ENCODE measurements around the gene CYP27B1. TPM values are rescaled to one million over a fixed set of nuclear protein-coding genes. Genes with fewer than 3 reads are reported as not detected.

The CYP27B1 gene
- total and polyA plus RNA-seq, 2 experiments from 2014 or later: 0.33 to 1.3 TPM

DNA sequence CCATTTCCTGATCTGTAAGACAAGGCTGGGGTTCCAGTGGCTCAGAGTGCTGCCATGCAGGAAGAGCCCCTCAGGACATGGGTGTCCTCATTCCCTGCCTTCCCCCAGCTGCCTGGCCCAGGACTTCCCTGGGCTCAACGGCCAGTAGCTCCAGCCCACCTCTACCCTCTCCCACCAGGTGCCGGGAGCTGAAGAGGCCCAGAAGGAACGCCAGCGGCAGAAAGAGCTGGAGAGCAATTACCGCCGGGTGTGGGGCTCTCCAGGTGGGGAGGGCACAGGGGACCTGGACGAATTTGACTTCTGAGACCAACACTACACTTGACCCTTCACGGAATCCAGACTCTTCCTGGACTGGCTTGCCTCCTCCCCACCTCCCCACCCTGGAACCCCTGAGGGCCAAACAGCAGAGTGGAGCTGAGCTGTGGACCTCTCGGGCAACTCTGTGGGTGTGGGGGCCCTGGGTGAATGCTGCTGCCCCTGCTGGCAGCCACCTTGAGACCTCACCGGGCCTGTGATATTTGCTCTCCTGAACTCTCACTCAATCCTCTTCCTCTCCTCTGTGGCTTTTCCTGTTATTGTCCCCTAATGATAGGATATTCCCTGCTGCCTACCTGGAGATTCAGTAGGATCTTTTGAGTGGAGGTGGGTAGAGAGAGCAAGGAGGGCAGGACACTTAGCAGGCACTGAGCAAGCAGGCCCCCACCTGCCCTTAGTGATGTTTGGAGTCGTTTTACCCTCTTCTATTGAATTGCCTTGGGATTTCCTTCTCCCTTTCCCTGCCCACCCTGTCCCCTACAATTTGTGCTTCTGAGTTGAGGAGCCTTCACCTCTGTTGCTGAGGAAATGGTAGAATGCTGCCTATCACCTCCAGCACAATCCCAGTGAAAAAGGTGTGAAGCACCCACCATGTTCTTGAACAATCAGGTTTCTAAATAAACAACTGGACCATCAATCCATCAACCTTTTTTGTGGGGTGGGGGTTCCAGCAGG, 46.0 kb downstream of the CYP27B1 start:
- no peak for DNase-seq (ENCODE audit: low read depth in 1 of 2, low spot score in 1 of 2)
- no peaks in the 10 kb centered on the region for H3K9me3 ChIP-seq (ENCODE audit: low read depth)
- peaks cover 17% of the 10 kb centered on the region for H3K36me3 ChIP-seq
- H3K27ac ChIP-seq: no peak overlapping the region
- TF ChIP-seq, protein P1, sequence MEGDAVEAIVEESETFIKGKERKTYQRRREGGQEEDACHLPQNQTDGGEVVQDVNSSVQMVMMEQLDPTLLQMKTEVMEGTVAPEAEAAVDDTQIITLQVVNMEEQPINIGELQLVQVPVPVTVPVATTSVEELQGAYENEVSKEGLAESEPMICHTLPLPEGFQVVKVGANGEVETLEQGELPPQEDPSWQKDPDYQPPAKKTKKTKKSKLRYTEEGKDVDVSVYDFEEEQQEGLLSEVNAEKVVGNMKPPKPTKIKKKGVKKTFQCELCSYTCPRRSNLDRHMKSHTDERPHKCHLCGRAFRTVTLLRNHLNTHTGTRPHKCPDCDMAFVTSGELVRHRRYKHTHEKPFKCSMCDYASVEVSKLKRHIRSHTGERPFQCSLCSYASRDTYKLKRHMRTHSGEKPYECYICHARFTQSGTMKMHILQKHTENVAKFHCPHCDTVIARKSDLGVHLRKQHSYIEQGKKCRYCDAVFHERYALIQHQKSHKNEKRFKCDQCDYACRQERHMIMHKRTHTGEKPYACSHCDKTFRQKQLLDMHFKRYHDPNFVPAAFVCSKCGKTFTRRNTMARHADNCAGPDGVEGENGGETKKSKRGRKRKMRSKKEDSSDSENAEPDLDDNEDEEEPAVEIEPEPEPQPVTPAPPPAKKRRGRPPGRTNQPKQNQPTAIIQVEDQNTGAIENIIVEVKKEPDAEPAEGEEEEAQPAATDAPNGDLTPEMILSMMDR (IDR thresholded peaks at IDR 0.05; ENCODE audit: low read depth, low read length): no peak
- peaks cover 30% of the 10 kb centered on the region for H3K27me3 ChIP-seq
- no peak overlapping the region for H3K4me3 ChIP-seq
- peaks cover 1% of the 10 kb centered on the region for H3K4me1 ChIP-seq (ENCODE audit: low read depth)

DNA sequence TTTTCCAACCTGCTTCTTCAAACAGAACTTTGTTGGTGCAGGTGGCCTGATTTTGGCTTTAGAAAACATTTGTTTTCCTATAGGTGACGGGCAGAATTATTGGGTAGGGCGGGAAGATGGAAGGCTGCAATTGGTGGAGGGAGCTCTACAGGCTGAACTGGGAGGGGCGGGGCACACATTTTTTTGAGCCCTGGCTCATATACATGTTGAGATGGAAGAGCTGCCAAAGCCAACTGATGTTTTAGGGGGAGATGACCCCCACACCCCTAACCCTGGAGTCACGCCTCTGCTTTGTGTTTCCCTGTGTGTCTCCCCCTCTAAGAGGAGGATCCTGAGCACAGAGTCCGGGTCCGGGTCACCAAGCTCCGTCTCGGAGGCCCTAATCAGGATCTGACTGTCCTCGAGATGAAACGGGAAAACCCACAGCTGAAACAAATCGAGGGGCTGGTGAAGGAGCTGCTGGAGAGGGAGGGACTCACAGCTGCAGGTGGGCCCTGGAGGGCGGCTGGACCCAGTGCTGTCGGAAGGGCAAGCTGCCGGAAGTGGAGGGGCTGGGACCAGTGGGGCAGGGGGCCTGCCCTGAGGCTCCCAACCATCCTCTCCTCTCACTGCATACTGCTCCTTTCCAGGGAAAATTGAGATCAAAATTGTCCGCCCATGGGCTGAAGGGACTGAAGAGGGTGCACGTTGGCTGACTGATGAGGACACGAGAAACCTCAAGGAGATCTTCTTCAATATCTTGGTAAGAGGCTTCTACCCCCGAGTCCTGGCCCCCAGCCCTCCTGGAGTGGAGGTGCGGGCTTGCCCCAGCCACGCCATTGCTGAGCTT, 46.9 kb downstream of the CYP27B1 start:
- TF ChIP-seq, protein P1 (IDR thresholded peaks at IDR 0.05; ENCODE audit: low read depth, low read length): no peak
- H3K4me1 ChIP-seq (ENCODE audit: low read depth): no peaks in the 10 kb centered on the region
- no peak overlapping the region for H3K4me3 ChIP-seq
- peaks cover 21% of the 10 kb centered on the region for H3K27me3 ChIP-seq
- H3K9me3 ChIP-seq (ENCODE audit: low read depth): no peaks in the 10 kb centered on the region
- peaks cover 17% of the 10 kb centered on the region for H3K36me3 ChIP-seq
- DNase-seq (ENCODE audit: low read depth in 1 of 2, low spot score in 1 of 2): no peak
- no peak overlapping the region for H3K27ac ChIP-seq

DNA sequence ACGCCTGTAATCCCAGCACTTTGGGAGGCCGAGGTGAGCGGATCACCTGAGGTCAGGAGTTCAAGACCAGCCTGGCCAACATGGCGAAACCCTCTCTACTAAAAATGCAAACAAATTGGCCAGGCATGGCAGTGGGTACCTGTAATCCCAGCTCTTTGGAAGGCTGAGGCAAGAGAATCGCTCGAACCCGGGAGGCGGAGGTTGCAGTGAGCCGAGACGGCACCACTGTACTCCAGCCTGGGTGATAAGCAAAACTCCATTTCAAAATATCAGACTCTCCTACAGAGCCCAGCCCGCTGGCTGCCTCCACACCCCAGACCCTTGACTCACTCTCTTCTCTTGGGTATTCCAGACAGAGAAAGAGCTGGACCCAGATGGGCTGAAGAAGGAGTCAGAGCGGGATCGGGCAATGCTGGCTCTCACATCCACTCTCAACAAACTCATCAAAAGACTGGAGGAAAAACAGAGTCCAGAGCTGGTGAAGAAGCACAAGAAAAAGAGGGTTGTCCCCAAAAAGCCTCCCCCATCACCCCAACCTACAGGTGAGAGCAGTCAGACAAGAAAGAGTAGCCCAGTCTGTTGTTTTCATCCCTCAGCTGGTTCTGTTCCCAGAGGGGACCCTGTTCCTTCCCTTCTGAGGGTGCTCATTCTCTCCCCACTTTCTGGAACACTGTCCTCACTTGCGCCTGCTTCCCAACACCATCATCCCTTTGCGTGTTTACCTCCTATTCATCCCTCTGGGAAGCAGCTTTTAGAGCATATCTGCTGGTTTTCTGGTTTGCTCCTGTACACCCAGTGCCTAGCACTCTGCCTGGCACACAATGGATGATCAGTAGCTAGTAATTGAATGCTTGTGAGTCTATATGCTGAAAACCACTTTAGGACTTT, 48.0 kb downstream of the CYP27B1 start:
- Histone ChIP-seq H3K36me3 (peaks cover 17% of the 10 kb centered on the region), H3K4me3 (no peak overlapping the region), H3K4me1 (ENCODE audit: low read depth) (no peaks in the 10 kb centered on the region), H3K27ac (no peak overlapping the region), H3K27me3 (peaks cover 10% of the 10 kb centered on the region), H3K9me3 (ENCODE audit: low read depth) (no peaks in the 10 kb centered on the region)
- DNase-seq (ENCODE audit: low read depth in 1 of 2, low spot score in 1 of 2): no peak
- TF ChIP-seq, protein P1 (IDR thresholded peaks at IDR 0.05; ENCODE audit: low read depth, low read length): no peak

DNA sequence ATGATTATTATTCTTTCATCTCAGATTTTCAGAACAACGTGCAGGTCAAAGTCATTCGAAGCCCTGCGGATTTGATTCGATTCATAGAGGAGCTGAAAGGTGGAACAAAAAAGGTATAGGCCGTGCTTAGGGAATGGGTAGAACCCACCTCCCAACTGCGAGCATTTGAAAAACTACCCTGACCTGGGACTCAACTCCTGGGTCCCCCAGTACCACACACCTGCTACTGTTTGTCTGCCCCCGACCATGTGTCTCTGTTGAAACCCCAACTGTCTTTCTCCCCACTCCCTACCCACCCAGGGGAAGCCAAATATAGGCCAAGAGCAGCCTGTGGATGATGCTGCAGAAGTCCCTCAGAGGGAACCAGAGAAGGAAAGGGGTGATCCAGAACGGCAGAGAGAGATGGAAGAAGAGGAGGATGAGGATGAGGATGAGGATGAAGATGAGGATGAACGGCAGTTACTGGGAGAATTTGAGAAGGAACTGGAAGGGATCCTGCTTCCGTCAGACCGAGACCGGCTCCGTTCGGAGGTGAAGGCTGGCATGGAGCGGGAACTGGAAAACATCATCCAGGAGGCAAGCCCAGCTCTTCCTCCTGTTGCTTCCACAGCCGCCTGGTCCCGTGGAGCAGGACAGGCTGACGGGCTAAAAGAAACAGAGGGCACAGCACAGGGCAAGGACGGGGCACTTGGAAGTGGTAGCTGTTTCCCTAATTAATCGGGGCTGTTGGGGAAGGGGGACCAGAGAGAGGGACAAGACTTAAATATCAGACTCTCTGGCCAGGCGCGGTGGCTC, 48.8 kb downstream of the CYP27B1 start:
- Histone ChIP-seq H3K36me3 (peaks cover 17% of the 10 kb centered on the region), H3K9me3 (ENCODE audit: low read depth) (no peaks in the 10 kb centered on the region), H3K4me3 (no peak overlapping the region), H3K4me1 (ENCODE audit: low read depth) (no peaks in the 10 kb centered on the region), H3K27me3 (peaks cover 1% of the 10 kb centered on the region), H3K27ac (no peak overlapping the region)
- TF ChIP-seq, protein P1 (IDR thresholded peaks at IDR 0.05; ENCODE audit: low read depth, low read length): no peak
- DNase-seq (ENCODE audit: low read depth in 1 of 2, low spot score in 1 of 2): no peak
